DMS 273 (cell line): ENCODE measurements around the gene GMCL2.

Source experiments
- DNase-seq: peaks from one replicate; lab custom pipeline; 2025; ENCODE audit not compliant: unreplicated experiment; lab: John Stamatoyannopoulos, UW

The GMCL2 gene

DNA sequence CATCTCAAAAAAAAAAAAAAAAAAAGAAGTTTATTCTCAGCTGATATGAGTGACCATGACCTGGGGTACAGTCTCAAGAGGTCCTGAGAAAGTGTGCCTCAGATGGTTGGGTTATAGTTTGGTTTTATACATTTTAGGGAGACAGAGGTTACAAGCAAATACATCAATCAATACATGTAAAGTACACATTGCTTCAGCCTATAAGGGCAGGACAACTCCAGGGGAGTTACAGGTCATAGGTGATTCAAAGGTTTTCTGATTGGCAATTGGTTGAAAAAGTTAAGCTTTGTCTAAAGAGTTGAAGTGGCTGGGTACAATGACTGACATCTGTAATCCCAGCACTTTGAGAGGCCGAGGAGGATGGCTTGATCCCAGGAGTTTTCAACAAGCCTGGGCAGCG is 2.3 kb upstream of the GMCL2 start:
- no peak for DNase-seq

DNA sequence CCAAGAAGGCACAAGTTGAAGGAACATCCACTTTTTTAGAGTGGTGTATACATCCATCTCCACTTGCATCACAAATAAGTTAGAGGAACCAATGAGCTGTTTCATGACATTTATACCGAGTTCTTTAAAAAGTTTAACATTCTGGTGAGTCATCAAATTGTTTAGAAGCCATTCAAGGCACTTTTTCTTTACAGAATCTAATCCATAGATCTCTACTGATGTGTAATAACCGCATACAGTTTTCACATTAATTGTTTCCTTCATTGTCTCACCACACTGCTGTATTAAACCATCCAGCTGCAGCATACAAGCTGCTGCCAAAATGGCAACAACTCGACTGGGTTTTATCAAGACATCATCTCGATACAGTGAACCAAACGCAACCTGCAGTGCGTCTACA is 744 bp downstream of the GMCL2 start:
- no peak for DNase-seq

DNA sequence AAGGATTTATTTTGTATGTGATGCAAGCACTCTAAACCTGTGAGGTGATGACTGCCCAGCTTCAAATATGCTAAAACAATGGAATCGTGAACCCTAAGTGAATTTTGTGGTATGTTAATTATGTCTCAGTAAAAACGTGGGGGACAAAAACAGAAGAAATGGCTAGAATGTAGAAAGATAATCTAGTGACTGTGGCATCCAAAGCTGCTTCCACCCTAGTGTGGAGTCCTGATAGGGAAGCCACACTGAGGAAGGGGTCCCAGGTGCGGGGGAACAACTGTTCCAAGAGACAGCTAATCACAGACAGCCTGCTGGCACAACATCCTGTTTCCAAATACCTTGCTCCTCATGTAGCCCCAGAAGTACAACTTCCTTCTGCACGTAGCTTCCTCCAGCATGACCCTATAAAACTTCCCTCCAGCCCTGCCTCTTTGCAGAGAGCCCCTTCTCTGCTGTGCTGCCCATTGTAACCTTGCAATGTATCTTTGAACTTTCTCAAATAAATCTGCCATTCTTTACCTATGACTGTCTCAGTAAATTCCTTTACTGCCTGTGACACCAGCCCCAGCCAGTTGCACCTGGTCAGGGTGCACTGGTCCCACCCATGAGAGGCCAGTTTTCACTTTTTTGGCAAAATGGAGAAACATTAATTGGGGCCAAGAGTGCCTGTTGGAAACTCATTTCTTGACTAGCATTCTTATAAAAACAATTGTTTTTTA is 4.9 kb downstream of the GMCL2 start:
- no peak for DNase-seq

DNA sequence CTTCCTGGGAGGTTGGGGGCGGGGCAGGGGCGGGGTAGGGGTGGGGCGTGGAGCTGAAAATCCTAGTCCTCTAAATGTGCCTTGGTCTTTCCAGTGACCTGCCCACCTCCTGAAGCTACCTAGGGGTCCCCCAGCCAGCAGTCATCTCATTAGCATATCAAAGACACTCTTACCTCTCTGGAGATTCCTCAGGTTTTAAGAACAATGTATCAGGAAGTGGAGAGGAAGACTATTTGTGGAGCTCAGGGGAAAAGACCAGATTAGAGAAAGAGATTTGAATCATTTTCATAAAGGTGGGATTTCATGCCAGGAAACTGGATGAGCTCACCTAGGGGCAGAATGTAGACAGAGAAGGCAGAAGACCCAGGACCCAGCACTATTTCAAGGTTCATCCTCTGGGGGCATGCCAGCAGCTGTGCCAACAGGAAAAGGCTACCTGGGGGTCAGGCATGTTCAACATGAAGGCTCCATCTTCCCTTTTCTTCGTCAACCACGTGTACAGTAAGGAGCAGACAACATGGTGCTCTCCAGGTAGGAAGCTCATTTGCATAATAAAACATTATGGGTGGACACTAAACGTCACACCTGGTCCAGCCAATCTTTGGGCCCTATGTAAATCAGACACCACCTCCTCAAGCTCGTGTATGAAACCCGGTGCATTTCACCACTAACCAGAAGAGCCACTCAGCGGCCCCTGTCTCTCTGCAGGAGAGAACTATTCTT is 6.9 kb downstream of the GMCL2 start:
- DNase-seq: no peak

DNA sequence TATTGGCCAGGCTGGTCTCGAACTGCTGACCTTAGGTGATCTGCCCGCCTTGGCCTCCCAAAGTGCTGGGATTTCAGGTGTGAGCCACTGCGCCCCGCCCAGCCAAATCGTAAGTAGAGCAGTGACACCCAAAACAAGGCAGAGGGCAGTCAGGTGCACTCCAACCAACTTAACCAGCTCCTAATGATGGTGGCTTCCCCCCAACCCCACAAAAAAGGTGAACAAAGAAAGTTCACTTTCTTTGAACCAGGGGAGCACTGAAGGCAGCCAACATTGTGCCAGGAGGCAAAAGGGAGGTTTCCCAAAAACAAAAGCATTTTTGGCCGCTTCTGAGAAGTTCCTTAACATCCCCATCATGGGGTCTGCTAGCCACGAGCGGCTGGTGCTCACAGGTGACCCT is 9.6 kb downstream of the GMCL2 start:
- no peak for DNase-seq

DNA sequence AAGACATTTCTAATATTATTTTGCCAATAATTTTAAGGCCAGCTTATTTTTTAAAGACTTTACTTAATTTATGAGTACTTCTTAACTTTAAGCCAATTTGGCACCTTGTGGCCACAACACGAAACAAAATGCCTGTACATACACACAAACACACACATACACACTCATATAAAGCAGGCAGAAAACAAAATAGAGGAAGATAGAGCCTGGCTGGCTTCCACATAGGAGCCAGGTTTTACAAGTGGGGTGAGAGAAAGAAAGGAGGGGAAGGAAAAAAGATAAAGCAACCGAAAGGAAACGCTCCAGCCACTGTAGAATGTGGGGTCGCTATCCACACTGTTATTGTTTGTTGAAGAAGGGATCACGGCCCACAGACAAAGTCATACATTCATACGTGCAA is 10.4 kb downstream of the GMCL2 start:
- no peak for DNase-seq

DNA sequence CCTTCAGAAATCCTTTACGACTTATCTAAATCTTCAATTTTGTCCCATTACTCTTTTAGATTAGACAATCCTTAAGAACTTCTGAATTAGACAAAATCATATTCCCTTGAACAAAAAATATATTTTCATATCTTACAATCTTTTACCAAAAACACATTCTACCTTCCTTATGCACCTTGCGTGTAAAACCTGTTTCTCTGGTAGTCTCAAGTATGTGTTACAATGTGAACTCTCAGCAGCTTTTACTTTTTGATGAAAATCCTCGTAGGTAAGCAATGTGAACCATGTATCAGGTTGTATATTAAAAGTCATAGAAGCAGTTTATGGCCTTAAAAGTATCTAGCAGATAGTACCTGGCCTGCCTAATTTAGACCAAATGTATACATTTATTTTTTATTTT is 12.7 kb downstream of the GMCL2 start:
- no peak for DNase-seq

DNA sequence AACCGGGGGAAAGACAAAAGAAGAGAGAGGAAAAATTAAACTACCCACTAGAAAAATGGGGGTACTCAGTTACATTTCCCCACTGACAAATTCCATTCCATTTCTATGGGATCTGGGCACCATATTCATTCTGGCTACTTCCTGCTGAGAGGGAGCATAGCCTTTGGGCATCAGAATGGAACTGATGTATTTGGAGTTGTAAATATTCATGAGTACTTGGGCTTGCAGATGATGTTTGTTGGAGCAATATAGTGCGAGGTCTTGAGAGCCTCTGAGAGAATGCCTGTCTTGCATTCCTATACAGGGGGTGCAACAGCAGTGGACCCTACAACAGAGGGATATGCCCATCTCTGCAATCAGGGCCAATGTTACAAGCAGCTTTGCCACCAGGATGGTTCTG is 16.7 kb downstream of the GMCL2 start:
- no peak for DNase-seq

DNA sequence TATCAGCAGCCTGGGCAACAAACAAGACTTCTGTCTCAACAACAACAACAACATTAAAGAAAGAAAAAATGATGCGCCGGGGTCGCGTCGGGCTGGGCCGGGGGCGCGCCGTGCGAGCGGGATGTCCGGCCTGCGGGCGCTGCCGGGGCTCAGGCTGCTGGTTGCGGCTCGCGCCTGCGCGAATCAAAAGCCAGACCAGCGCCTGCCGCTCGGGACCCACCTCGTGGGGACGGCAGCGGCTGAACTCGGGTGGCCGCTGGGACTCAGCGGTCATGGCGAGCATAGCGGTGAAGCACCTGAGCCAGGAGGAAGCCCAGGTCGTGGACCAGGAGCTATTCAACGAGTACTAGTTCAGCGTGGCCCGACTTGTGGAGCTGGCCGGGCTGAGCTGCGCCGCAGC is 21.6 kb downstream of the GMCL2 start:
- no peak for DNase-seq

DNA sequence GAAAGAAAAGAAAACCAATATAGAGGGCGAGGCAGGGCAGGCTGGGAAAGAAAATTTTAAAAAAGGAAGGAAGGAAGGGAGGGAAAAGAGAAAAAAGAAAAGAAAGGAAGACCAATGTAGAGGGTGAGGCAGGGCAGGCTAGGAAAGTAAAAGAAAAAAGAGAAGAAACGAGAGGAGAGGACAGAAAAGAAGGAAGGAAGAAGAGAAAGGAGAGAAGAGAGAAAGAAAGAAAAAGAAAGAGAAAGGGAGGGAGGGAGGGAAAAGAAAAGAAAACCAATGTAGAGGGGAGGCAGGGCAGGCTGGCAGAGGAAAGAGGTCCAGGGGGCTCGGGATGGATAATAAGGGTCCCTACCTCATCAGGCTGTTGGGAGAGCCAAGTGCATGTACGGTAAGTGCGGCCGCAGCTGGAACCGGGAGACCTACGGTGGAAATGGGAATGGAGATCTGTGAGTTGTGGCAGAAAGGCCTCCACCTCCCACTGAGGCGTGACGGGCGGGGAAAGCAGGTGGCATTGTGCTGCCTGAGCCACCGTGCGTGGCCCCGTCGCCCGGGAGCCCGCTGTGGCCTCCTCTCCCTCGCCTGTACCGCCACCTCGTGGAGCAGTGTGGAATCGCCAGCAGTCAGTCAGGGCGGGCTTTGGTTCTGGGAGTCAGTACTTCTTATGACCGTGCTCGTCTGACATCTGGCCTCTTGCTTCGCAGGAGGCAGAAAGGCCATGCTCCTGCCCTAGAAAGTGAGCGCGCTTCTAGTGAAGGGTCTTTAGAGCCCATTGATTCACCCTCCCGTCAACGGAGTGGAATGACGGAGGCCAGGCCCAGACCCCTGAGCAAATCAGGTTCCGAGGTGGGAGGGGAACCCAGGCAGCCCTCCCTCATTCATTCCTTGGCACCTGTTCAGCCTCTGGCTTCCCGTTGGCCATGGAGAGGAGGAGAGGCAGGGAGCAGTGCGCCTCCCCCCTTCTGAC is 23.1 kb downstream of the GMCL2 start:
- DNase-seq: peak; percentile 96

DNA sequence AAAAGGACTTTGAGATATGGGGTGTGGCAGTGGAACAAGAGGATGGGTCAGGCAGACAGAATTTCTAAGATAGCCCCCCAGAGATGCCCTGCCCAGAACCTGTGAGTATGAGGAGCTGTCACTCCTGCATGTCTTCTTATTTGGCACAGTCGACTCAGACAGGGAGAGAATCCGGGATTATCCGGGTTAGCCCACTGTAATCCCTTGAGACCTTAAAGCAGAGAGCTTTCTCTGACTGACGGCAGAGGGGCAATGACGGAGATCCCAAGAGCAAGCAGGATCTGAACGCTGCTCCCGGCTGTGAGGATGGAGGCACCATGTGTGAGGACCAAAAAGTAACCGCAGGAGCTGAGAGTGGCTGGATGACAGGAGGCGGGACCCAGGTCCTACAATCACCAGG is 24.7 kb downstream of the GMCL2 start:
- DNase-seq: no peak

DNA sequence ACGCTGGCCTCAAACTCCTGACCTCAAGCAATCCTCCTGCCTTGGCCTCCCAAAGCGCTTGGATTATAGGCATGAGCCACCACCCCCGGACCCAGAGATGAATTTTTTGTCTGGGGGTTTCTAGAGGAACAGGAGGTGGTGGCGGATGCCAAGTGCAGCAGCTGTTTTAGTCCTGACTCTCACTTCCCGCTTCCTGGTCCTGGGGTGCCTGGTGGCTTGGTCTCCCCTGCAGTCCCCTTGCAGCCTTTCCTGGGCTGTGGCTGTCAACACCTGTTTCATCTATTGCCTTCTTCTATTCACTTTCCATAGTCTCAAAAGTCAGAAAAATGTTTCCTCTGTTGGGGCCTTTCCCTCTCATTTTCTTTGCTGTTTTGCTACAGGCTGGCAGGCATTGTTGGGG is 27.0 kb downstream of the GMCL2 start:
- DNase-seq: no peak

DNA sequence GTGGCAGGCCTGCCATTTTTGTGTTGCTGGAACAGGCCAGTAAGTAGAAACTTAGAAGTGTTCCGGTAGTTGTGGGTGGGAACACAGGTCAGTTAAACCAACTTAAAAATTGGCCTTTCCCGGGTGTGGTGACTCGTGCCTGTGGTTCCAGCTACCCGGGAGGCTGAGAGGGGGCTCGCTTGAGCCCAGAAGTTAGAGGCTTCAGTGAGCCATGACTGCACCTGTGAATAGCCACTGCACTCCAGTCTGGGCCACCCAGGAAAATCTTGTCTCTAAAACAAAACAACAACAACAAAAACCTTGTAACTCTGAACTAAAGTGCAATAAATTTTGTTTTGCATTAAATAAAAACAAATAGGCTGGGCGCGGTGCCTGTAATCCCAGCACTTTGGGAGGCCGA is 32.1 kb downstream of the GMCL2 start:
- no peak for DNase-seq

DNA sequence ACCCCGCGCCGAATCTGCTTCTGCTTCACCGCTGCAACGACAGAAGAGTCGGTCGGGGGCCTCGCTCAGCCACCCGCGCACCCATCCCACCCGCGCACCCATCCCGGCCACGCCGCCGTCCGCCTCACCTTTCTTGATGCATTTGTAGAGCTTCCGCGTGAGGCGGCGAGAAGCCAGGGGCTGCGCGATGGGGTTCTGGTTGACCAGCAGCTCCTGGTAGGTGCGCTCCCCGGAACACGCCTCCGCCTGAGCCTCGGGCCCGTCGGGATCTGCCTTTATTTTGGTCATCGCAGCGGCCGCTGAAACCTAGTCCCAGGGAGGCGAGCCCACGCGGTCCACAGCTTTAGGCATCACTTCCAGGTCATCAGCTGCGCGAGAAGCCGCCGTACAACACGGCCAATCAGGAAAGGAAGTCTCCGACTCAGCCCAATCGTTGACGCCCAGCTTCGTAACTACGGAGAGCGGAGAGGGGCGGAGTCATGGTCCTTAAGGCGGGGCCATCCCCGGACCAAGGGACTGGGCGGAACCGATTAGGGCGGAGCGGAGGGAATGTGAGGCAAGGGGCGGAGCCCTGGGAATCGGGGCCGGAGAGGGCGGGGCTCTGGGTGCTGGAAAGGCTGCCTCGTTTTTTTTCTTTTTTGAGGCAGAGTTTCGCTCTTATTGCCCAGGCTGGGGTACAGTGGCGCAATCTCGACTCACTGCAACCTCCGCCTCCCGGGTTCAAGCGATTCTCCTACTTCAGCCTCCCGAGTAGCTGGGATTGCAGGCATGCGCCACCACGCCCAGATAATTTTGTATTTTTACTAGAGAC is 33.4 kb downstream of the GMCL2 start, which contains the start of gene NHP2:
Gene NHP2, minus strand, starts transcription at position 356 of the 811 bp plus-strand sequence. Its CDS starts 68 bp downstream, at position 288.
- DNase-seq: peak; percentile 99

DNA sequence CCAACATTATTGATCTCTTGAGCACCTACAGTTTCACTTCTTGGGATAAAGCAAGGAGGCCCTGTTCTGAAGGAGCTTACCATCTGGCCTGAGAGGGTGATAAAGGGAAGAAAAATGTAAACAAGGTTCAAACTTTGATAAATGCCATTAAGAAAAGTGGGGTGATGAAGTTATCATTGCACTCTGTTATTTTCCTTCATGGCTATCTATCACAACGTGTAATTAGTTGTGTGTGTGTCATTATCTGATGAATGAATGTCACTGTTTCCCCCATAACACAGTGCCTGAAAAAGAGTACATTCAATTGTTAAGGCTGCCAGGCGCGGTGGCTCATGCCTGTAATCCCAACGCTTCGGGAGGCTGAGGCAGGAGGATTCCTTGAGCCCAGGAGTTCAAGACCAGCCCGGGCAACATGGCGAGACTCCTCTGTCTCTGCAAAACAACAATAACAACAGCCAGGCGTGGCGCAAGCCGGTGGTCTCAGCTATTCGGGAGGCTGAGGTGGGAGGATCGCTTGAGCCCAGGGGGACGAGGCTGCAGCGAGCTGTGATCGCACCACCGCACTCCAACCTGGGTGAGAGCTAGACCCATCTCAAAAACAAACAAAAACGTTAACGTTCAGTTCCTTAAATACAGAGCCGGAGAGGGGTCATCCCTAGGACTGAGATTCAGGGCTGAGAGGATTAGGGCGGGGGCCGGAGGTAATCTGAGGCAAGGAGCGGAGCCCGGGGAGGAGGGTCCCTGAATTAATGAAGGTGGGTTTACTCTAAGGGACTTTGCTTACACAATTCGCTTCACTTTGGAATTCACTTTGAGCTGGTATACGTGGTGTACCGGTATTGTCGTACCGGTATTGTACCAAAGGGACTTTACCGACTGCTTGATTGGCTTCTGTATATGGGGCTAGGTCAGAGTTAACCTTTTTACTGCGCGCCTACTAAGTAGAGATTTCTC is 34.4 kb downstream of the GMCL2 start:
- peak; percentile 24 for DNase-seq

DNA sequence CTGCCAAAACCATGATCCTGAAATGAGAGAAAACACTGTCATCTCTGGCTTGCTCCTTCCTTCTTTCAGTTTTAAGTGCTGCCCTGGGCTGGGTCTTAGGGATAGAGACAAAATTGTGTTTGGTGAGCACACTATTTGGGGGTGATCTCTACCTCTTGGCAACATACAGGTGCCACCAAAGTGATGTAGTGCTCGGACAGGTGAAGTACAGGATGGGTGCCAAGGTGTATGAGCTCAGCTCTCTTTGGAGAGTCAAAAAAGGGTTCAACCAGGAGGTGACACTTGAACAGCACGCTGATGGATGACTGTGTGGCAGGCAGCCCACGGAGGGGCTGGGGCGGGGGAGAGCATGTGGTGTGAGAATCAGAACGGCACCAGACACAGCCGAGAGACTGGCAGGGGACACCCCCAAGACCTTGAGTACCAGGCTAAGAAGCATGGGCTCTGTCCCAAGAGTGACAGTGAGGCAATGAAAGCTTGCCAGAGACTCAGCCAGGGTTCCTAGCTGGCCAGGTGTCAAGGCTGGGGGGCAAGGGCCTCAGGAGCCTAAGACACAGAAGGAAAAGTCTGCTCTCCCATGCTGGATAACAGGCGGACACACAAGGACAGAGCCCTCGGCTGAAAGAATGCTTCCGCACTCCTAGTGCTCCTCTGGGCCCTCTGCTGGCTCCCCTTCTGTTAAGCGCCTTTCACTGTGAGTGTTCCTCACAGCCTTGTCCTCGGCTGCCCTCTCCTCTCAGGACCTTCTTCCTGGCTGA is 36.0 kb downstream of the GMCL2 start:
- peak; percentile 38 for DNase-seq

DNA sequence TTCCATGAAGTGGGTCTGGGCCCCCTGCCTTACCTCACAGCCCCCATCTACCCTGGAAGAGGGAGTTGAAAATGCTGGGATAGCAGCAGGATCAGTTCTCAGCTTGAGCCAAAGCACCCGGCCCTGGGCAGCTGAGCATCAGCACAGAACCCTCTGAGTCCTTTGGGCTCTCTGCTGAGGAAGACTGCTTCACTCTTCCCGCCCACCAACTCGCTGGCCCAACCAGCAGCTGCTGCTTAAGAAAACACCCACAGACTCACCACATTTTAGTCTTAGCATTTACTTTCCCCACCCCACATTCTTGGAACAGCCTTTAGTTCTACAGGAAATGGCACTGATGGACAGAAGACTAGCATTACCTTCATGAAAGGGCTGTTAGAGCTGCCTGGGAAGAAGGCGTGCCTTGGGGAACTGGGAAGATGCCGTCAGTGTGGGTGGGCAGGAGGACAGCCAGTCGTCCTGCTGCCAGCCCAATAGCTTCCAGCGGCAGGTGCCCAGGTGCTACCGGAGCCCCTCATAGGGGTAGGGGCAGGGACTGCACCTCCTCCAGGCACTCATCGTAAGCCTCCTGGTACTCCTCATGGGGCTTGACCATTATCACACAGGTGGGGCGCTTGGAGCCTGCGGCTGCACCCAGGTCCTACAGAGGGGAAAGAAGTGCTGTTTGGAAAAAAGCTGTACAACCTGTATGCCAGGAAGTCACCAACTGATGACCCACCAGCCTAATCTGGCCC is 37.8 kb downstream of the GMCL2 start:
- DNase-seq: no peak

DNA sequence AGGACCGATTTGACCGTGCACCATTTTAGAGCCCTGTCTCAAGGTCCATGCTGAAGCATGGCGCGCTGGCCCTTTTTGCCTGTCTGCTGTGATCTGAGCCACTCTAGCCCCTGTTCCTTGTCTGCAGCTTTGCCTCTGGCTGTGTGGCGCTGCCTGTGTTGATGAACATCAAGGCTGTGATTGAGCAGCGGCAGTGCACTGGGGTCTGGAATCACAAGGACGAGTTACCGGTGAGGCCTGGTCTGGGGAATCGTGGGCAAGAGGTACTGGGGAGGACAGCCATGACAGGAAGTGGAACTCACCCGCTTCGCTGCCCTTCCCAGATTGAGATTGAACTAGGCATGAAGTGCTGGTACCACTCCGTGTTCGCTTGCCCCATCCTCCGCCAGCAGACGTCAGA is 39.8 kb downstream of the GMCL2 start:
- no peak for DNase-seq
